ENCODE measurements around the gene CPLANE1.

- TF ChIP-seq, protein P1, sequence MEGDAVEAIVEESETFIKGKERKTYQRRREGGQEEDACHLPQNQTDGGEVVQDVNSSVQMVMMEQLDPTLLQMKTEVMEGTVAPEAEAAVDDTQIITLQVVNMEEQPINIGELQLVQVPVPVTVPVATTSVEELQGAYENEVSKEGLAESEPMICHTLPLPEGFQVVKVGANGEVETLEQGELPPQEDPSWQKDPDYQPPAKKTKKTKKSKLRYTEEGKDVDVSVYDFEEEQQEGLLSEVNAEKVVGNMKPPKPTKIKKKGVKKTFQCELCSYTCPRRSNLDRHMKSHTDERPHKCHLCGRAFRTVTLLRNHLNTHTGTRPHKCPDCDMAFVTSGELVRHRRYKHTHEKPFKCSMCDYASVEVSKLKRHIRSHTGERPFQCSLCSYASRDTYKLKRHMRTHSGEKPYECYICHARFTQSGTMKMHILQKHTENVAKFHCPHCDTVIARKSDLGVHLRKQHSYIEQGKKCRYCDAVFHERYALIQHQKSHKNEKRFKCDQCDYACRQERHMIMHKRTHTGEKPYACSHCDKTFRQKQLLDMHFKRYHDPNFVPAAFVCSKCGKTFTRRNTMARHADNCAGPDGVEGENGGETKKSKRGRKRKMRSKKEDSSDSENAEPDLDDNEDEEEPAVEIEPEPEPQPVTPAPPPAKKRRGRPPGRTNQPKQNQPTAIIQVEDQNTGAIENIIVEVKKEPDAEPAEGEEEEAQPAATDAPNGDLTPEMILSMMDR (IDR thresholded peaks at IDR 0.05; ENCODE audit: extremely low read depth in 1 of 2, insufficient read depth in 1 of 2, low read depth in 1 of 2, low read length in 2 of 2), result no peak
- TF ChIP-seq POLR2A (IDR thresholded peaks at IDR 0.05; ENCODE audit: low read depth, low read length), result no peak
- no peak for TF ChIP-seq MAX (IDR thresholded peaks at IDR 0.05; ENCODE audit: insufficient read depth, insufficient read length)
- no peak for TF ChIP-seq EZH2 (IDR thresholded peaks at IDR 0.05; ENCODE audit: borderline replicate concordance, low read depth, low read length, severe bottlenecking)
- no peak for TF ChIP-seq POLR2AphosphoS5 (IDR thresholded peaks at IDR 0.05; ENCODE audit: insufficient read depth, low read depth, low read length)
- no peak for TF ChIP-seq MYC (IDR thresholded peaks at IDR 0.05; ENCODE audit: low read depth, low read length)
- TF ChIP-seq JUN (IDR thresholded peaks at IDR 0.05; ENCODE audit: borderline replicate concordance, insufficient read depth, insufficient read length, low read depth), result no peak
- no peak for TF ChIP-seq GATA2 (IDR thresholded peaks at IDR 0.05; ENCODE audit: insufficient read depth, insufficient read length, low read depth, low read length)
Measured at GRCh38 chr5:37071487-37071886, 177.7 kb downstream of the CPLANE1 start.
